Adrenal gland (tissue), 12 donors: Measurements from ENCODE around the gene BOD1. TPM values are rescaled to one million over a fixed set of nuclear protein-coding genes. Genes with fewer than 3 reads are reported as not detected.

ENCODE experiments used
- DNase-seq, 7 donors: peaks; one replicate each; pipeline ENCODE4 v3.0.0-alpha.2; 2019 to 2020
- H3K27ac ChIP-seq, 5 donors: fragments of 200-600 bp; sonication (generic) in 4 of 5; 1 replicate in 3 of 5; 2 replicates in 2 of 5; pipeline versions ENCODE4 v1.5.1 to v1.8.0; 2016 to 2020; ENCODE audit warnings: mild to moderate bottlenecking in 1 of 5
- H3K27me3 ChIP-seq: fragments of 200-600 bp; 2 replicates; pipeline ENCODE4 v1.8.0; 2021
- H3K36me3 ChIP-seq, 2 donors: fragments of 200-600 bp; replicated peaks in 1 of 2; 1 replicate in 1 of 2; 2 replicates in 1 of 2; pipeline versions ENCODE4 v1.5.1 to v1.8.0; 2018 to 2022
- H3K4me1 ChIP-seq, 2 donors: fragments of 200-600 bp; replicated peaks in 1 of 2; 1 replicate in 1 of 2; 2 replicates in 1 of 2; pipeline versions ENCODE4 v1.5.1 to v1.8.0; 2018 to 2021
- H3K4me3 ChIP-seq, 4 donors: fragments of 200-600 bp; sonication (generic) in 3 of 4; one replicate each; pipeline ENCODE4 v1.5.1; 2016 to 2018
- H3K9me3 ChIP-seq, 3 donors: fragments of 200-600 bp; sonication (generic) in 1 of 3; replicated peaks in 1 of 3; 1 replicate in 2 of 3; 2 replicates in 1 of 3; pipeline versions ENCODE4 v1.5.1 to v1.8.0; 2016 to 2021
- CTCF ChIP-seq, 6 experiments: fragments of 450-650 bp in 4 of 6; fragments of 200-600 bp in 2 of 6; sonication (generic) in 1 of 6; IDR thresholded peaks; 1 replicate in 5 of 6; 2 replicates in 1 of 6; pipeline versions ENCODE4 v1.5.1 to v1.8.0; 2016 to 2021; ENCODE audit warnings: antibody characterized with exemption in 6 of 6, mild to moderate bottlenecking in 2 of 6, moderate library complexity in 1 of 6
- POLR2A ChIP-seq, 2 donors: fragments of 450-650 bp; IDR thresholded peaks; one replicate each; pipeline ENCODE4 v1.6.1; 2017; ENCODE audit warnings: antibody characterized with exemption in 2 of 2, mild to moderate bottlenecking in 2 of 2, moderate library complexity in 1 of 2
- WGBS, 4 donors: extraction: QIAGEN DNeasy Blood & Tissue Kit in 2 of 4; methylation state at CpG; one replicate each; pipeline versions ENCODE4 v1.1.5 to v1.1.7; 2013 to 2017; 5-methylcytosine and 5-hydroxymethylcytosine counted together
- intact Hi-C, 2 donors: fragments of 100-400 bp; cut with DNase I; formaldehyde crosslinking; loops; one replicate each; pipeline versions ENCODE4 v1.14.1 to v1.15.0; 2022 to 2023
- polyA plus RNA-seq, 3 donors: library from polyadenylated mRNA; stranded (reverse); fragments of 200-250 nt in 2 of 3; fragments of 350-450 nt in 1 of 3; fragmentation: Illumina TruSeq in 1 of 3; extraction: RNeasy Lipid Tissue Mini Kit (QIAGEN cat#74804) in 1 of 3; gene quantifications; one replicate each; pipeline ENCODE4 v1.2.3, GENCODE V29; 2013 to 2014
- total RNA-seq, 9 donors: library from RNA; depleted of rRNA in 4 of 9; stranded (reverse); fragments of >200 nt in 4 of 9; fragments of 120-200 nt in 1 of 9; fragmentation: NEBNext Ultra II Directional in 1 of 9; extraction: Animal tissue kit (Norgen Biotek cat#: 25700) in 1 of 9; gene quantifications; one replicate each; pipeline versions ENCODE4 v1.1.0 to v1.2.4, GENCODE V29; 2013 to 2023
- donor health status: healthy with polysubstance abuse.
- donor health status: Bipolar disorder and iron deficiency.
- donor health status: DM: yes; HTN: yes; CAD: no.
- donor health status: DM: no; HTN: no; CAD: no.
- donor health status: DM: no; HTN: no; CAD: no.
- donor health status: DM: yes; HTN: yes; CAD: no.

Gene BOD1
- total and polyA plus RNA-seq, 12 donors = 30.0 to 127 (median 54.2) TPM

DNA sequence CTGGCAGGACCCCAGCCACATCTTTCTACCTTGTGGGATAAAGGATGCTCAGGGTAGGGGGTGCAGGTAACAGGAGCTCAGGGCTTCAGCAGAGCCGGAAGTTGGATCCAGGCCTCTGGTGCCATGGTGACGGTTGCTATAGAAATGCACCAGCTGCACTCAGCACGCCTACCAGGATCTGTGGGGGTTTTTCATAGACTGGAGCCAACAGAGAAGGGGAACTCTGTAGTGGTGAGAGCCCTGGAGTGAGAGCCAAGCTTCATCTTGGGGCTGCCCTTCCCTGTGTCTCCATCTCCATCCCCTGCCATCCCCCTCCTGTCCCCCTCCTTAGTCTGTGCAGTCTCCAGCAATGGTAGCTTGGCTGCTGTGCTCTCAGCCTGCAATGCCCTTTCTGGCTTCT, 27.5 kb upstream of the BOD1 start:
- no peaks in the 10 kb centered on the region for H3K4me1 ChIP-seq
- TF ChIP-seq POLR2A (IDR thresholded peaks at IDR 0.05) = no peak
- no peak for TF ChIP-seq CTCF (IDR thresholded peaks at IDR 0.05)
- H3K4me3 ChIP-seq = no peak overlapping the region
- no peaks in the 10 kb centered on the region for H3K9me3 ChIP-seq
- no peaks in the 10 kb centered on the region for H3K27me3 ChIP-seq
- H3K36me3 ChIP-seq = no peaks in the 10 kb centered on the region
- 72 to 87% methylated on average over 3 of the region's 3 CpGs; no CpG with 5 or more reads in 2 of the 4 donors for WGBS, 4 donors
- DNase-seq = peak in 1 of 7 donors; percentile 76
- intact Hi-C loops = no loop called here
- no peak overlapping the region for H3K27ac ChIP-seq

DNA sequence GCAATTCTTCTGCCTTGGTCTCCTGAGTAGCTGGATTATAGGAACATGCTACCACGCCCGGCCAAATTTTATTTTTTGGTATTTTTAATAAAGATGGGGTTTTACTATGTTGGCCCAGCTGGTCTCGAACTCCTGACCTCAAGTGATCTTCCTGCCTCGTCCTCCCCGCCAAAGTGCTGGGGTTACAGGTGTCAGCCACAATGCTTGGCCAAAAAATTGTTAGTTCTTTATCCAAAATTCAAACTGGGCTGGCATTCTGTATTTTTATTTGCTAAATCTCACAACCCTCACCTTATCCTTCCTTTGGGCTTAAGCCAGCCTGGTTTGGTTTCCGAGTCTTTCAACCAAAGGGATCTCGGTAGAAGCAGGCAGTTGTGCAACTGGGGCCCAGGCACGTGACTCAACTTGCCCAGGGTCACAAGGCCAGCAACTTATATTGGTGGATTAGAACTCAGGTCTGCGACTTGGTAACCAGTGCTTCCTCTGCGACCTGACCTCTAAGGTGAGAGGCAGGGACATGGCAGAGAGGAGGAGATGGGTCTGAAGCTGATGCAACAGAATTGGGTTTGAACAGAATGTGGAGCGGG, 26.5 kb upstream of the BOD1 start:
- no peak for TF ChIP-seq POLR2A (IDR thresholded peaks at IDR 0.05)
- H3K27me3 ChIP-seq = no peaks in the 10 kb centered on the region
- H3K9me3 ChIP-seq = no peaks in the 10 kb centered on the region
- WGBS, 4 donors = 77 to 91% (median 82%) methylated on average over 11 of the region's 11 CpGs
- DNase-seq = peak in 2 of 7 donors; percentile 43 to 51
- no peaks in the 10 kb centered on the region for H3K4me1 ChIP-seq
- intact Hi-C loops = no loop called here
- H3K27ac ChIP-seq = no peak overlapping the region
- no peak overlapping the region for H3K4me3 ChIP-seq
- no peaks in the 10 kb centered on the region for H3K36me3 ChIP-seq

GRCh38 chr5:173642191-173642816, 25.9 kb upstream of the BOD1 start:
- H3K27ac ChIP-seq = no peak overlapping the region
- no peak overlapping the region for H3K4me3 ChIP-seq
- TF ChIP-seq POLR2A (IDR thresholded peaks at IDR 0.05) = no peak
- TF ChIP-seq CTCF (IDR thresholded peaks at IDR 0.05) = no peak
- peak in 1 of 7 donors; percentile 50 for DNase-seq
- 89 to 91% (median 90%) methylated on average over 6 to 9 of the region's 9 CpGs for WGBS, 4 donors
- no peaks in the 10 kb centered on the region for H3K4me1 ChIP-seq
- no peaks in the 10 kb centered on the region for H3K36me3 ChIP-seq
- no peaks in the 10 kb centered on the region for H3K27me3 ChIP-seq
- intact Hi-C loops = no loop called here
- no peaks in the 10 kb centered on the region for H3K9me3 ChIP-seq

DNA sequence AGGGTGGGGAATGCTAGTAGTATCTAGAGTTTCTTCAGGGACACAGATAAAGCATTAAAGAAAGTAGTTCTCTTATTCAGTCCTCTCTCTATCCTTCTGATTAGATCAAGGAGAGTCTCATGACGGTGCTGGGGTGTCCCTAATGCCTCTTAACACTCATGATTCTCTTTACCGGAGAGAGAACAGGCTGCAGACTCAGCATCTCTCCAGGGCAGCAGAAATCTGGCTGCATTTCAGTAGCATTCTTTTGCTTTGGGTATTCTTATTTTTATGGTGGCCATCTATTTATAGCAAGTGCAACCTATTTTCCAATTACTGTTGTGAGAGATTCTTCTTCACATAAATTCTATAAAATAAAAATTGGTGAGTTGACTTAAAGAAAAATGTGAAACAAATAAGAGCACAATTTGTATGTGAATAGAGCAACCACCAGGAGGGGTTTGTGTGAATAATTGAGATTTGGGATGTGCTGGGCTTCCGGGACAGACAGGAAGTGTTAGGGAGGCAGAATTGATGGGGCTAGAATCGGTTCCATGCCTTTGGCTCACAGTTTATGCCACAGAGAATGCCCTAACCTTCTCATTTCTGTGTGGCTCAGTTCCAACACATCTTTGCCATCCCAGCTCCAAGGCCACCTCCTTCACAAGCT, 23.8 kb upstream of the BOD1 start:
- intact Hi-C loops = no loop called here
- no peaks in the 10 kb centered on the region for H3K4me1 ChIP-seq
- H3K36me3 ChIP-seq = no peaks in the 10 kb centered on the region
- peak in 3 of 7 donors; percentile 46 to 52 (median 46) for DNase-seq
- H3K9me3 ChIP-seq = no peaks in the 10 kb centered on the region
- no peak for TF ChIP-seq POLR2A (IDR thresholded peaks at IDR 0.05)
- peak in 3 of 6 experiments; percentile 10 to 34 (median 12) for TF ChIP-seq CTCF (IDR thresholded peaks at IDR 0.05)
- peak overlapping the region in 1 of 5 donors; percentile 16 for H3K27ac ChIP-seq
- no peak overlapping the region for H3K4me3 ChIP-seq
- WGBS, 4 donors = 18 to 37% (median 29%) methylated on average over 4 of the region's 4 CpGs
- H3K27me3 ChIP-seq = no peaks in the 10 kb centered on the region
